K562 (cell line): ENCODE measurements around the gene MRPL9. TPM values are rescaled to one million over a fixed set of nuclear protein-coding genes. Genes with fewer than 3 reads are reported as not detected.
A peak's percentile ranks its signal among the peaks of the same experiment; 100 is the strongest.

Experiments
- ARID1B ChIP-seq: fragments of 450-650 bp; IDR thresholded peaks from 2 replicates; pipeline ENCODE4 v1.6.1; 2016; ENCODE audit warnings: antibody characterized with exemption, mild to moderate bottlenecking, inconsistent platforms
- ELK3 ChIP-seq: fragments of 450-650 bp; formaldehyde crosslinking; IDR thresholded peaks from 2 replicates; pipeline ENCODE4 v1.4.0; 2020; ENCODE audit warnings: mild to moderate bottlenecking
- EP300 ChIP-seq: IDR thresholded peaks from 2 replicates; pipeline ENCODE4 v1.6.1; 2012; ENCODE audit warnings: low read length, improper control_type of control experiment
- HDAC2 ChIP-seq: fragments of 450-650 bp; IDR thresholded peaks from 2 replicates; pipeline ENCODE4 v1.6.1; 2016; ENCODE audit warnings: mild to moderate bottlenecking
- IFI16 ChIP-seq: fragments of 250-450 bp; sonication (Bioruptor Pico); IDR thresholded peaks from 2 replicates; pipeline ENCODE4 v2.1.2; 2022; ENCODE audit warnings: mild to moderate bottlenecking, inconsistent platforms
- MYBL2 ChIP-seq, 2 experiments: fragments of 450-650 bp in 1 of 2; sonication (generic) in 1 of 2; formaldehyde crosslinking in 1 of 2; IDR thresholded peaks; 2 replicates each; pipeline versions ENCODE4 v1.6.1 to v1.8.1; 2017 to 2022; ENCODE audit warnings: borderline replicate concordance in 1 of 2, inconsistent platforms in 1 of 2, low read depth in 1 of 2, mild to moderate bottlenecking in 1 of 2, missing genetic modification reagents in 1 of 2, moderate library complexity in 1 of 2
- NR0B1 ChIP-seq: fragments of 450-650 bp; IDR thresholded peaks from one replicate; pipeline ENCODE4 v1.6.1; 2018; ENCODE audit warnings: mild to moderate bottlenecking, moderate library complexity; ENCODE audit not compliant: partially characterized antibody
- OTX1 ChIP-seq: fragments of 450-650 bp; formaldehyde crosslinking; IDR thresholded peaks from 2 replicates; pipeline ENCODE4 v1.4.0; 2022; ENCODE audit warnings: mild to moderate bottlenecking
- PHF20 ChIP-seq: fragments of 450-650 bp; IDR thresholded peaks from 2 replicates; pipeline ENCODE4 v1.6.1; 2018; ENCODE audit not compliant: partially characterized antibody
- PRPF4 ChIP-seq: fragments of 200-400 bp; formaldehyde crosslinking; IDR thresholded peaks from one replicate; pipeline ENCODE4 v1.6.1; 2017; ENCODE audit warnings: low read length, low read depth, mild to moderate bottlenecking; ENCODE audit not compliant: insufficient read depth, poor library complexity, severe bottlenecking
- SMARCB1 ChIP-seq: IDR thresholded peaks from 2 replicates; pipeline ENCODE4 v1.6.1; 2011; ENCODE audit warnings: improper control_type of control experiment, low read depth; ENCODE audit not compliant: insufficient read length
- SPI1 ChIP-seq: IDR thresholded peaks from 2 replicates; pipeline ENCODE4 v1.6.1; 2011; ENCODE audit warnings: low read depth, low read length, control low read depth, borderline replicate concordance
- ZBTB7A ChIP-seq: IDR thresholded peaks from 2 replicates; pipeline ENCODE4 v1.6.1; 2011; ENCODE audit warnings: low read depth, mild to moderate bottlenecking, low read length, moderate library complexity, borderline replicate concordance; ENCODE audit not compliant: control insufficient read depth
- ZFP1 ChIP-seq: fragments of 450-650 bp; formaldehyde crosslinking; IDR thresholded peaks from 2 replicates; pipeline ENCODE4 v1.4.0; 2020; ENCODE audit warnings: mild to moderate bottlenecking, mixed read lengths
- ZNF121 ChIP-seq: sonication (generic); formaldehyde crosslinking; conservative IDR thresholded peaks from 2 replicates; pipeline ENCODE4 v1.8.0; 2022; ENCODE audit warnings: missing genetic modification reagents
- ZNF655 ChIP-seq: fragments of 250-450 bp; sonication (Bioruptor Pico); IDR thresholded peaks from 2 replicates; pipeline ENCODE4 v1.5.0; 2021
- polyA plus RNA-seq, 8 experiments: library from polyadenylated mRNA; depleted of rRNA in 4 of 8; stranded (reverse) in 5 of 8; unstranded in 3 of 8; fragments of >200 nt; fragmentation: Nextera tagmentation in 2 of 8; fragmentation: Illumina TruSeq in 1 of 8; extraction: Ambion mirVana in 2 of 8; extraction: Trizol in 1 of 8; gene quantifications; 2 replicates each; pipeline versions ENCODE4 v1.2.1 to v1.2.3, GENCODE V29; 2011 to 2014; ENCODE audit warnings: inconsistent platforms in 1 of 8, missing spikeins in 1 of 8
- total RNA-seq, 7 experiments: library from RNA; depleted of rRNA in 6 of 7; stranded (reverse); fragments of >200 nt in 6 of 7; fragmentation: Illumina TruSeq in 2 of 7; extraction: Trizol in 2 of 7; gene quantifications; 2 replicates each; pipeline versions ENCODE4 v1.2.1 to v1.2.3, GENCODE V29; 2011 to 2021; ENCODE audit warnings: low replicate concordance in 1 of 7
- TF ChIP-seq, protein P1 (sequence below): fragments of 250-450 bp; sonication (Bioruptor Pico); IDR thresholded peaks from 2 replicates; pipeline ENCODE4 v1.8.0; 2021; ENCODE audit warnings: mild to moderate bottlenecking, moderate library complexity
- TF ChIP-seq, protein P2 (sequence below): sonication (generic); formaldehyde crosslinking; IDR thresholded peaks from 2 replicates; pipeline ENCODE4 v1.8.1; 2022; ENCODE audit warnings: missing genetic modification reagents
- TF ChIP-seq, protein P3 (sequence below): fragments of 250-450 bp; sonication (Bioruptor Pico); IDR thresholded peaks from 2 replicates; pipeline ENCODE4 v1.8.0; 2022; ENCODE audit warnings: moderate library complexity, mild to moderate bottlenecking, inconsistent platforms

MRPL9 gene
- total and polyA plus RNA-seq, 9 of the 15 experiments (the other 6 are each of a cell fraction or from before 2014, with no cell fraction given) = 38.0 to 162 (median 111) TPM

- TF ChIP-seq, protein P1, sequence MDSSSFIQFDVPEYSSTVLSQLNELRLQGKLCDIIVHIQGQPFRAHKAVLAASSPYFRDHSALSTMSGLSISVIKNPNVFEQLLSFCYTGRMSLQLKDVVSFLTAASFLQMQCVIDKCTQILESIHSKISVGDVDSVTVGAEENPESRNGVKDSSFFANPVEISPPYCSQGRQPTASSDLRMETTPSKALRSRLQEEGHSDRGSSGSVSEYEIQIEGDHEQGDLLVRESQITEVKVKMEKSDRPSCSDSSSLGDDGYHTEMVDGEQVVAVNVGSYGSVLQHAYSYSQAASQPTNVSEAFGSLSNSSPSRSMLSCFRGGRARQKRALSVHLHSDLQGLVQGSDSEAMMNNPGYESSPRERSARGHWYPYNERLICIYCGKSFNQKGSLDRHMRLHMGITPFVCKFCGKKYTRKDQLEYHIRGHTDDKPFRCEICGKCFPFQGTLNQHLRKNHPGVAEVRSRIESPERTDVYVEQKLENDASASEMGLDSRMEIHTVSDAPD (CRISPR knock-in tag) = no peak
- TF ChIP-seq, protein P2, sequence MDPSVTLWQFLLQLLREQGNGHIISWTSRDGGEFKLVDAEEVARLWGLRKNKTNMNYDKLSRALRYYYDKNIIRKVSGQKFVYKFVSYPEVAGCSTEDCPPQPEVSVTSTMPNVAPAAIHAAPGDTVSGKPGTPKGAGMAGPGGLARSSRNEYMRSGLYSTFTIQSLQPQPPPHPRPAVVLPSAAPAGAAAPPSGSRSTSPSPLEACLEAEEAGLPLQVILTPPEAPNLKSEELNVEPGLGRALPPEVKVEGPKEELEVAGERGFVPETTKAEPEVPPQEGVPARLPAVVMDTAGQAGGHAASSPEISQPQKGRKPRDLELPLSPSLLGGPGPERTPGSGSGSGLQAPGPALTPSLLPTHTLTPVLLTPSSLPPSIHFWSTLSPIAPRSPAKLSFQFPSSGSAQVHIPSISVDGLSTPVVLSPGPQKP (CRISPR knock-in tag) = no peak
- TF ChIP-seq SMARCB1 = no peak
- TF ChIP-seq HDAC2 = peak; percentile 100
- peak; percentile 1; the same call in 1 of the 2 replicates for TF ChIP-seq ZBTB7A
- TF ChIP-seq ZNF121 (CRISPR knock-in tag) = no peak
- no peak for TF ChIP-seq NR0B1
- no peak for TF ChIP-seq SPI1
- peak; percentile 37; the same call in 1 of the 2 replicates for TF ChIP-seq OTX1
- TF ChIP-seq ARID1B = peak; percentile 54; the same call in 1 of the 2 replicates
- TF ChIP-seq PHF20 = peak; percentile 70
- TF ChIP-seq MYBL2 (IDR thresholded peaks at IDR 0.05; ENCODE audit: low read depth) = no peak; the same call in 1 of the 2 replicates
- no peak for TF ChIP-seq MYBL2 (CRISPR knock-in tag; IDR thresholded peaks at IDR 0.05; ENCODE audit: borderline replicate concordance)
- no peak for TF ChIP-seq PRPF4
- no peak for TF ChIP-seq ZFP1 (CRISPR knock-in tag)
- TF ChIP-seq ELK3 (CRISPR knock-in tag) = no peak
- TF ChIP-seq IFI16 (CRISPR knock-in tag) = no peak
- no peak for TF ChIP-seq EP300
- TF ChIP-seq, protein P3, sequence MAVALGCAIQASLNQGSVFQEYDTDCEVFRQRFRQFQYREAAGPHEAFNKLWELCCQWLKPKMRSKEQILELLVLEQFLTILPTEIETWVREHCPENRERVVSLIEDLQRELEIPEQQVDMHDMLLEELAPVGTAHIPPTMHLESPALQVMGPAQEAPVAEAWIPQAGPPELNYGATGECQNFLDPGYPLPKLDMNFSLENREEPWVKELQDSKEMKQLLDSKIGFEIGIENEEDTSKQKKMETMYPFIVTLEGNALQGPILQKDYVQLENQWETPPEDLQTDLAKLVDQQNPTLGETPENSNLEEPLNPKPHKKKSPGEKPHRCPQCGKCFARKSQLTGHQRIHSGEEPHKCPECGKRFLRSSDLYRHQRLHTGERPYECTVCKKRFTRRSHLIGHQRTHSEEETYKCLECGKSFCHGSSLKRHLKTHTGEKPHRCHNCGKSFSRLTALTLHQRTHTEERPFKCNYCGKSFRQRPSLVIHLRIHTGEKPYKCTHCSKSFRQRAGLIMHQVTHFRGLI = no peak
- TF ChIP-seq ZNF655 = no peak
Measured at GRCh38 chr1:151790071-151790939, 27.0 kb upstream of the MRPL9 start, which contains the start of gene TDRKH (continued).
